Epithelial cell of esophagus (primary cell): Measurements from ENCODE around the gene MRPL11.
"Not testable (repeated sequence)": the region's sequence is repeated elsewhere in the genome, so short reads cannot be mapped to it uniquely, and the experiment has no call there.

ENCODE experiments used
- DNase-seq: peaks from one replicate; pipeline ENCODE4 v3.0.0; 2010; ENCODE audit warnings: low read depth
- H3K4me3 ChIP-seq: 2 replicates; pipeline ENCODE4 v1.5.1; 2011; ENCODE audit warnings: mild to moderate bottlenecking, low read length, control low read depth
- CTCF ChIP-seq: IDR thresholded peaks from 2 replicates; pipeline ENCODE4 v1.5.1; 2011; ENCODE audit warnings: low read depth, mild to moderate bottlenecking, low read length, control low read depth, inconsistent platforms; ENCODE audit not compliant: insufficient read depth; ENCODE audit errors: missing control alignments

Gene MRPL11

DNA sequence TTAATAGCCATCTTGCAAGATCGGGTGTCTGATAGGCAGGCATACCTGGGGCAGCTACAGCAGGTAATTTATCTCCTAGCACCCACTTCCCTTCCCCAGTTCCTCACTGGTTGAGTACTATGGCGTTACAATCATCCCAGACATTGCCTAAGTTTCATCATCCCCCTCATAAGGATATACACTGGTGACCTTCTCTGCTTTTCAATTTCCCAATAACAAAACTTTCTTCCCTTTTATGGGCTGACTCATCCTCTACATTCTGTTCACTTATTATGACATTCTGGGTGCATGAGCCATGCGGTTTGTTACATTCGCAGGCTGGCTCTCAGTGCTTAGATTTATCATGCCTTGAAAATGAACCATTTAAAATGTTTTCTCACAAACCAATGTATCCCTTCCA, 5.0 kb upstream of the MRPL11 start:
- DNase-seq: peak; percentile 78
- TF ChIP-seq CTCF: no peak
- no peak overlapping the region for H3K4me3 ChIP-seq

- not testable (repeated sequence) for DNase-seq
These were observed 2.3 kb upstream of the MRPL11 start for GRCh38 chr11:66440940-66441282.

DNA sequence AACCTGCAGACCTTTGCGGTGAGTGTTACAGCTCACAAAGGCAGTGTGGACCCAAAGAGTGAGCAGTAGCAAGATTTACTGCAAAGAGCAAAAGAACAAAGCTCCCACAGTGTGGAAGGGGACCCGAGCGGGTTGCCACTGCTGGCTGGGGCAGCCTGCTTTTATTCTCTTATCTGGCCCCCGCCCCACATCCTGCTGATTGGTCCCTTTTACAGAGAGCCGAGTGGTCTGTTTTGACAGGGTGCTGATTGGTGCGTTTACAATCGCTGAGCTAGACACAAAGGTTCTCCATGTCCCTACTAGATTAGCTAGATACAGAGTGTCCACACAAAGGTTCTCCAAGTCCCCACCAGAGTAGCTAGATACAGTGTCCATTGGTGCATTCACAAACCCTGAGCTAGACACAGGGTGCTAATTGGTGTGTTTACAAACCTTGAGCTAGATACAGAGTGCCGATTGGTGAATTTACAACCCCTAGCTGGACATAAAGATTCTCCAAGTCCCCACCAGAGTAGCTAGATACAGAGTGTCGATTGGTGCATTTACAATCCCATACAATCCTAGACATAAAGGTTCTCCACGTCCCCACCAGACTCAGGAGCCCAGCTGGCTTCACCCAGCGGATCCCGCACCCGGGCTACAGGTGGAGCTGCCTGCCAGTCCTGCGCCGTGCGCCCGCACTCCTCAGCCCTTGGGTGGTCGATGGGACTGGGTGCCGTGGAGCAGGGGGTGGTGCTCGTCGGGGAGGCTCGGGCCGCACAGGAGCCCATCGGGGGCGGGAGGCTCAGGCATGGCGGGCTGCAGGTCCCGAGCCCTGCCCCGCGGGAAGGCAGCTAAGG, 1.7 kb upstream of the MRPL11 start:
- H3K4me3 ChIP-seq, DNase-seq: not testable (repeated sequence)

More at GRCh38 chr11:66440940-66441282, 2.3 kb upstream of the MRPL11 start:
- H3K4me3 ChIP-seq: not testable (repeated sequence)

GRCh38 chr11:66437979-66438503, 607 bp downstream of the MRPL11 start:
- peak overlapping the region; percentile 88 for H3K4me3 ChIP-seq
- DNase-seq: no peak
- TF ChIP-seq CTCF: no peak

GRCh38 chr11:66432597-66432996, 6.1 kb downstream of the MRPL11 start:
- TF ChIP-seq CTCF: no peak
- H3K4me3 ChIP-seq: no peak overlapping the region
- DNase-seq: no peak

GRCh38 chr11:66431871-66432329, 6.7 kb downstream of the MRPL11 start:
- peak; percentile 55 for DNase-seq
- not testable (repeated sequence) for H3K4me3 ChIP-seq

GRCh38 chr11:66431287-66431686, 7.4 kb downstream of the MRPL11 start:
- not testable (repeated sequence) for H3K4me3 ChIP-seq, DNase-seq

DNA sequence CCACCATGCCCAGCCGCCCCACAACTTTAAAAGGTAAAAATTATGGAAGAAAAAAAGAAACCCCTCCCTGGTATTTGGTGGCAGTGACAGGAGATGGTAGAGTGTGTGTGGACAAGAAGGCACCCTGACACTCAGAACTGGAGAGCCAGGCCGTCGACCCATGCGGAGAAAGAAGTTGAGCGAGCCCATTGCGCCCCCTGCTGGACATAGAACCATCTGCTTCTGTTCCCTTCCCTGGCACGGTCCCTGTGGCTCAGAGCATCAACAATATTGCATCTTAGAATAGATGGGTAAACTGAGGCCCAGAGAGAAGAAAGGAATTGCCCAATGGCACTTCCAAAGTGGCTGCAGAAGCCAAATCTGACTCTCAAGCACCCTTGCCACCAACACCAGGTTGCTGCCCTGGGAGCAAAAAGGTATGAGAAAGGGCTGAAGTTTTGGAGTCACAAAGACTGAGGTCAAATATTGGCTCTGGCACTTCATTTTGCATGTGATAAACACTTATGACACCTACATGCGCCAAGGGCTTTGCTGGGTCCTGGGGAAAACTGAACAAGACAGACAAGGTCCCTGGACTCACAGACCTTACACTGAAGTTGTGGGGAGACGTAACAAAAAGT, 8.6 kb downstream of the MRPL11 start:
- DNase-seq: peak; percentile 75
- TF ChIP-seq CTCF: peak; percentile 84
- H3K4me3 ChIP-seq: no peak overlapping the region

DNA sequence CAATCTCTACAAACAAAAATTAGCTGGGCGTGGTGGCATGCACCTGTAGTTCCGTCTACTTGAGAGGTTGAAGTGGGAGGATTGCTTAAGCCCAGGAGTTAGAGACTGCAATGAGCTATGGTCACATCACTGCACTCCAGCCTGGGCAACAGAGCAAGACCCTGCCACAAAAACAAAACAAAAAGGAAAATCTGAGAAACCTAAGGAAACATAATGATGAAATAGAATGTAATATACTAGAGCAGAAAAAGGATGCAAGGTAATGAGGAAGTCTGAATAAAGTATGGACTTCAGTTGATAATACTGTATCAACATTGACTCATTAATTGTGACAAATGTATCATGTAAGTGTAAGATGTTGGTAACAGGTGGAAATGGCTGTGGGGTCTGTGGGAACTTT, 9.7 kb downstream of the MRPL11 start:
- no peak overlapping the region for H3K4me3 ChIP-seq

More for the DNA sequence above, 9.7 kb downstream of the MRPL11 start:
- no peak for TF ChIP-seq CTCF
- no peak for DNase-seq
